Colon (tissue), 2 donors: ENCODE data around the gene ZNF516.

Source experiments
- FAIRE-seq: peaks from 2 replicates; lab custom pipeline; 2012; peaks lifted over from hg19 to GRCh38; lab: Jason Lieb, UNC
- donor health status: control.
- donor health status: control.

Gene ZNF516

GRCh38 chr18:76338619-76339245 lies 156.3 kb downstream of the ZNF516 start:
- FAIRE-seq, result no peak

GRCh38 chr18:76338088-76338487 lies 157.0 kb downstream of the ZNF516 start:
- FAIRE-seq, result no peak

GRCh38 chr18:76335859-76336640 lies 159.0 kb downstream of the ZNF516 start:
- no peak for FAIRE-seq

GRCh38 chr18:76328140-76328539 lies 166.9 kb downstream of the ZNF516 start:
- FAIRE-seq, result no peak

- no peak for FAIRE-seq
These were observed 171.2 kb downstream of the ZNF516 start for GRCh38 chr18:76323891-76324290.

- no peak for FAIRE-seq
These were observed 172.4 kb downstream of the ZNF516 start for GRCh38 chr18:76322686-76323085.

GRCh38 chr18:76319366-76319765 lies 175.7 kb downstream of the ZNF516 start:
- FAIRE-seq, result no peak

- FAIRE-seq, result no peak
These were observed 176.4 kb downstream of the ZNF516 start for GRCh38 chr18:76318607-76319006.

GRCh38 chr18:76317136-76317535 lies 177.9 kb downstream of the ZNF516 start:
- no peak for FAIRE-seq

- FAIRE-seq, result no peak
These were observed 179.3 kb downstream of the ZNF516 start for GRCh38 chr18:76315722-76316230.

- no peak for FAIRE-seq
These were observed 180.5 kb downstream of the ZNF516 start for GRCh38 chr18:76314496-76314895.

GRCh38 chr18:76314015-76314414 lies 181.0 kb downstream of the ZNF516 start:
- FAIRE-seq, result no peak
